K562 (cell line): Measurements from ENCODE around the gene LNPEP. TPM values are rescaled to one million over a fixed set of nuclear protein-coding genes. Genes with fewer than 3 reads are reported as not detected.

Source experiments
- ARHGAP35 ChIP-seq: fragments of 450-650 bp; IDR thresholded peaks from 2 replicates; pipeline ENCODE4 v1.6.1; 2018; ENCODE audit not compliant: partially characterized antibody
- ARID1B ChIP-seq: fragments of 450-650 bp; IDR thresholded peaks from 2 replicates; pipeline ENCODE4 v1.6.1; 2016; ENCODE audit warnings: antibody characterized with exemption, mild to moderate bottlenecking, inconsistent platforms
- C11orf30 ChIP-seq: fragments of 450-650 bp; IDR thresholded peaks from 2 replicates; pipeline ENCODE4 v1.6.1; 2016; ENCODE audit warnings: low read depth, mild to moderate bottlenecking
- CBFB ChIP-seq: sonication (generic); formaldehyde crosslinking; IDR thresholded peaks from 2 replicates; pipeline ENCODE4 v1.4.0; 2020; ENCODE audit warnings: mild to moderate bottlenecking, missing genetic modification reagents
- CBX2 ChIP-seq: fragments of 200-600 bp; sonication (generic); IDR thresholded peaks from one replicate; pipeline ENCODE4 v1.6.1; 2012; ENCODE audit warnings: mild to moderate bottlenecking, low read length, inconsistent platforms; ENCODE audit not compliant: insufficient read depth, poor library complexity, severe bottlenecking
- CHCHD3 ChIP-seq: fragments of 250-450 bp; sonication (Bioruptor Pico); IDR thresholded peaks from 2 replicates; pipeline ENCODE4 v2.1.2; 2022; ENCODE audit warnings: mild to moderate bottlenecking
- CHD1 ChIP-seq: fragments of 200-600 bp; sonication (generic); IDR thresholded peaks from one replicate; pipeline ENCODE4 v1.6.1; 2012; ENCODE audit warnings: mild to moderate bottlenecking, moderate library complexity, low read length, inconsistent platforms
- EHMT2 ChIP-seq: fragments of 450-650 bp; IDR thresholded peaks from 2 replicates; pipeline ENCODE4 v1.6.1; 2018; ENCODE audit warnings: antibody characterized with exemption
- EZH2 ChIP-seq: IDR thresholded peaks from 2 replicates; pipeline ENCODE4 v1.6.1; 2012; ENCODE audit warnings: low read depth, mild to moderate bottlenecking, inconsistent platforms, low read length, borderline replicate concordance
- HDAC1 ChIP-seq, 2 experiments: fragments of 450-650 bp; IDR thresholded peaks; 2 replicates each; pipeline ENCODE4 v1.6.1; 2016 to 2017; ENCODE audit warnings: inconsistent platforms in 1 of 2, mild to moderate bottlenecking in 1 of 2, moderate library complexity in 1 of 2
- MECOM ChIP-seq: fragments of 250-450 bp; sonication (Bioruptor Pico); IDR thresholded peaks from 2 replicates; pipeline ENCODE4 v1.8.0; 2022; ENCODE audit warnings: inconsistent platforms
- PHB ChIP-seq: fragments of 250-450 bp; sonication (Bioruptor Pico); IDR thresholded peaks from 2 replicates; pipeline ENCODE4 v1.5.0; 2021
- RBM14 ChIP-seq: fragments of 200-400 bp; formaldehyde crosslinking; IDR thresholded peaks from 2 replicates; pipeline ENCODE4 v1.6.1; 2018; ENCODE audit warnings: low read depth, mild to moderate bottlenecking, low read length, moderate library complexity, borderline replicate concordance; ENCODE audit not compliant: insufficient read depth
- RBM15 ChIP-seq: fragments of 200-400 bp; formaldehyde crosslinking; IDR thresholded peaks from 2 replicates; pipeline ENCODE4 v1.6.1; 2018; ENCODE audit warnings: mild to moderate bottlenecking, low read length, moderate library complexity; ENCODE audit not compliant: insufficient read depth
- RBM17 ChIP-seq: fragments of 200-400 bp; formaldehyde crosslinking; IDR thresholded peaks from 2 replicates; pipeline ENCODE4 v1.6.1; 2017; ENCODE audit warnings: low read depth, mild to moderate bottlenecking, low read length, borderline replicate concordance
- RBM39 ChIP-seq: fragments of 200-400 bp; formaldehyde crosslinking; optimal IDR thresholded peaks from 2 replicates; pipeline ENCODE3; 2018; ENCODE audit warnings: low read depth, low read length
- SAFB ChIP-seq: fragments of 200-400 bp; formaldehyde crosslinking; IDR thresholded peaks from 2 replicates; pipeline ENCODE4 v1.6.1; 2017; ENCODE audit warnings: low read depth, low read length, borderline replicate concordance
- SIX5 ChIP-seq, 2 experiments: IDR thresholded peaks; 2 replicates each; pipeline ENCODE4 v1.6.1; 2011; ENCODE audit warnings: low read length in 2 of 2, borderline replicate concordance in 1 of 2, low read depth in 1 of 2, mild to moderate bottlenecking in 1 of 2, moderate library complexity in 1 of 2; ENCODE audit not compliant: insufficient read depth in 1 of 2
- SMAD3 ChIP-seq: fragments of 450-650 bp; formaldehyde crosslinking; conservative IDR thresholded peaks from 2 replicates; pipeline ENCODE4 v1.4.0; 2020; ENCODE audit warnings: mild to moderate bottlenecking
- SRSF3 ChIP-seq: fragments of 200-400 bp; formaldehyde crosslinking; IDR thresholded peaks from 2 replicates; pipeline ENCODE4 v1.6.1; 2016; ENCODE audit warnings: mild to moderate bottlenecking, low read length, moderate library complexity; ENCODE audit not compliant: insufficient read depth
- TEAD2 ChIP-seq: fragments of 450-650 bp; IDR thresholded peaks from 2 replicates; pipeline ENCODE4 v1.6.1; 2016; ENCODE audit warnings: missing genetic modification characterization, control low read depth, missing compliant biosample characterization
- TOE1 ChIP-seq, 2 experiments: fragments of 450-650 bp in 1 of 2; sonication (generic) in 1 of 2; formaldehyde crosslinking in 1 of 2; IDR thresholded peaks; 2 replicates each; pipeline versions ENCODE4 v1.7.1 to v1.8.0; 2016 to 2022; ENCODE audit warnings: borderline replicate concordance in 2 of 2, mild to moderate bottlenecking in 2 of 2, antibody characterized with exemption in 1 of 2, inconsistent platforms in 1 of 2, low read depth in 1 of 2, missing genetic modification reagents in 1 of 2, moderate library complexity in 1 of 2
- ZFP36 ChIP-seq: fragments of 150-350 bp; IDR thresholded peaks from 2 replicates; pipeline ENCODE4 v1.6.1; 2018; ENCODE audit warnings: low read length, low read depth; ENCODE audit not compliant: partially characterized antibody
- ZNF174 ChIP-seq: fragments of 250-450 bp; sonication (Bioruptor Pico); IDR thresholded peaks from 2 replicates; pipeline ENCODE4 v1.4.0; 2020; ENCODE audit warnings: mild to moderate bottlenecking
- ZZZ3 ChIP-seq: fragments of 450-650 bp; IDR thresholded peaks from 2 replicates; pipeline ENCODE4 v1.6.1; 2016; ENCODE audit warnings: antibody characterized with exemption, mild to moderate bottlenecking, moderate library complexity
- polyA plus RNA-seq, 8 experiments: library from polyadenylated mRNA; depleted of rRNA in 4 of 8; stranded (reverse) in 5 of 8; unstranded in 3 of 8; fragments of >200 nt; fragmentation: Nextera tagmentation in 2 of 8; fragmentation: Illumina TruSeq in 1 of 8; extraction: Ambion mirVana in 2 of 8; extraction: Trizol in 1 of 8; gene quantifications; 2 replicates each; pipeline versions ENCODE4 v1.2.1 to v1.2.3, GENCODE V29; 2011 to 2014; ENCODE audit warnings: inconsistent platforms in 1 of 8, missing spikeins in 1 of 8
- total RNA-seq, 7 experiments: library from RNA; depleted of rRNA in 6 of 7; stranded (reverse); fragments of >200 nt in 6 of 7; fragmentation: Illumina TruSeq in 2 of 7; extraction: Trizol in 2 of 7; gene quantifications; 2 replicates each; pipeline versions ENCODE4 v1.2.1 to v1.2.3, GENCODE V29; 2011 to 2021; ENCODE audit warnings: low replicate concordance in 1 of 7
- TF ChIP-seq, protein P1 (sequence below): fragments of 250-450 bp; sonication (Bioruptor Pico); IDR thresholded peaks from 2 replicates; pipeline ENCODE4 v1.8.0; 2022; ENCODE audit warnings: moderate library complexity, mild to moderate bottlenecking, inconsistent platforms
- TF ChIP-seq, protein P2 (sequence below): sonication (generic); formaldehyde crosslinking; IDR thresholded peaks from 2 replicates; pipeline ENCODE4 v1.9.0; 2022; ENCODE audit warnings: mild to moderate bottlenecking, missing genetic modification reagents
- TF ChIP-seq, protein P3 (sequence below): sonication (generic); IDR thresholded peaks from 2 replicates; pipeline ENCODE4 v1.6.1; 2016

LNPEP gene
- total and polyA plus RNA-seq, 9 of the 15 experiments (the other 6 are each of a cell fraction or from before 2014, with no cell fraction given) = 2.6 to 27.9 (median 11.2) TPM

DNA sequence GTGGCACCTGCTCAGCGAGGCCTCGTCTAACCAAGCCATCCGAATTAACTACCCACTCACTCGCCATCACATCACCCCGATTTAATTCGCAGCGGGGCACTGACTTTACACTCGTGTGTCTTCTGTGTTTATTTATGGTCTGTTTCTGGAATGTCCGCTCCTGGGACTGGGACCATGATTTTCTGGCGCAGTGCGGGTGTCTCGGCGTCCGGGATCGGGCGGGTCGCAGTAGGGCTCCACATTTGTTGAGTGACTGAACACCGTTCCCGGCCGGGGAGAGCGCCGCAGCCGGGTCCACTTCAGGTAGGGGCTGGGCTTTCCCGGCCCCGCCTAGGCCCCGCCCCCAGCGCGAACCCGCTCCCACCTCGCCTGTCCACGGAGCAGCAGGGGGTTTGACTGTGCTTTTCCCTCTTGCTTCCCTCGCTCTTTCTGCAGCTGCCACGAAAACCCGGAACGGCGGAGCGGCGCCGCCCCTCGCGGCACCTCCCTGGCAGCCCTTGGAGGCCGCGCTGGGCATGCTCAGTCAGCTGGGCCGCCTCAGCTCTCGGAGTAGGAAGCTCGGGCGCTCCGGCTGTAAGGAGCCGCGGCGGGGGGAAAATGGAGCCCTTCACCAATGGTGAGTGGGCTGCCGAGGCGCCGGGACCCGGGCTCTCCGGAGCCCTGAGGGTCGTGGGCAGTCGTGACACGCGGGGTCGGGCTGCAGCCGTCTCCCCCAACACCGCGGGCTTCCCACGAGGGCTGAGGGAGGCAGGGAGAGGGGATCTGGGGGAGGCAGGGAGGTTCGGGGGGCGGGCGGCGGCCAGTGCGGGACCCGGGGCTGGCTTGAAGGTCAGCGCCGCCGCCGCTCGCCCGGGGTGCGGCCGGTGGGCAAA is at the start of gene LNPEP (continued):
- peak in 1 of 2 experiments; percentile 61; a peak in 1 of 4 replicates for TF ChIP-seq HDAC1 (IDR thresholded peaks at IDR 0.05)
- no peak for TF ChIP-seq CBX2
- no peak for TF ChIP-seq ZNF174 (CRISPR knock-in tag)
- no peak for TF ChIP-seq CBFB (CRISPR knock-in tag)
- TF ChIP-seq CHCHD3 (CRISPR knock-in tag) = no peak
- TF ChIP-seq, protein P1, sequence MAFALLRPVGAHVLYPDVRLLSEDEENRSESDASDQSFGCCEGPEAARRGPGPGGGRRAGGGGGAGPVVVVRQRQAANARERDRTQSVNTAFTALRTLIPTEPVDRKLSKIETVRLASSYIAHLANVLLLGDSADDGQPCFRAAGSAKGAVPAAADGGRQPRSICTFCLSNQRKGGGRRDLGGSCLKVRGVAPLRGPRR (CRISPR knock-in tag) = no peak
- no peak for TF ChIP-seq TEAD2 (tag)
- TF ChIP-seq SMAD3 (CRISPR knock-in tag) = no peak
- TF ChIP-seq SIX5 (IDR thresholded peaks at IDR 0.05; ENCODE audit: borderline replicate concordance in 1 of 2, insufficient read depth in 1 of 2, low read depth in 1 of 2, low read length in 2 of 2) = no peak
- TF ChIP-seq, protein P2, sequence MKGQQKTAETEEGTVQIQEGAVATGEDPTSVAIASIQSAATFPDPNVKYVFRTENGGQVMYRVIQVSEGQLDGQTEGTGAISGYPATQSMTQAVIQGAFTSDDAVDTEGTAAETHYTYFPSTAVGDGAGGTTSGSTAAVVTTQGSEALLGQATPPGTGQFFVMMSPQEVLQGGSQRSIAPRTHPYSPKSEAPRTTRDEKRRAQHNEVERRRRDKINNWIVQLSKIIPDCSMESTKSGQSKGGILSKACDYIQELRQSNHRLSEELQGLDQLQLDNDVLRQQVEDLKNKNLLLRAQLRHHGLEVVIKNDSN = no peak
- no peak for TF ChIP-seq ZZZ3
- TF ChIP-seq SAFB = peak; percentile 74
- no peak for TF ChIP-seq EHMT2
- TF ChIP-seq SRSF3 = no peak
- no peak for TF ChIP-seq CHD1
- TF ChIP-seq RBM39 = no peak
- no peak for TF ChIP-seq RBM17
- no peak for TF ChIP-seq ZFP36
- no peak for TF ChIP-seq RBM15
- TF ChIP-seq, protein P3, sequence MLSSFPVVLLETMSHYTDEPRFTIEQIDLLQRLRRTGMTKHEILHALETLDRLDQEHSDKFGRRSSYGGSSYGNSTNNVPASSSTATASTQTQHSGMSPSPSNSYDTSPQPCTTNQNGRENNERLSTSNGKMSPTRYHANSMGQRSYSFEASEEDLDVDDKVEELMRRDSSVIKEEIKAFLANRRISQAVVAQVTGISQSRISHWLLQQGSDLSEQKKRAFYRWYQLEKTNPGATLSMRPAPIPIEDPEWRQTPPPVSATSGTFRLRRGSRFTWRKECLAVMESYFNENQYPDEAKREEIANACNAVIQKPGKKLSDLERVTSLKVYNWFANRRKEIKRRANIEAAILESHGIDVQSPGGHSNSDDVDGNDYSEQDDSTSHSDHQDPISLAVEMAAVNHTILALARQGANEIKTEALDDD = no peak
- no peak for TF ChIP-seq MECOM
- no peak for TF ChIP-seq EZH2
- no peak for TF ChIP-seq RBM14
- no peak for TF ChIP-seq PHB (CRISPR knock-in tag)
- TF ChIP-seq ARID1B = 0 out of 2 replicates have a peak, but pooled peaks have one; percentile 8
- TF ChIP-seq ARHGAP35 = no peak
- no peak for TF ChIP-seq C11orf30
- peak; percentile 85 for TF ChIP-seq TOE1 (IDR thresholded peaks at IDR 0.05; ENCODE audit: borderline replicate concordance)
- TF ChIP-seq TOE1 (CRISPR knock-in tag; IDR thresholded peaks at IDR 0.05; ENCODE audit: borderline replicate concordance, low read depth) = no peak
